Neural cell (in vitro differentiated cells): ENCODE measurements around the gene HOXD3. TPM values are rescaled to one million over a fixed set of nuclear protein-coding genes. Genes with fewer than 3 reads are reported as not detected.

ENCODE experiments used
- H2AFZ ChIP-seq: fragments of 200-600, 300-800 bp; sonication (generic), shearing (Covaris generic); 2 replicates; pipeline ENCODE4 v1.6.0; 2014; ENCODE audit warnings: low read depth, mild to moderate bottlenecking, antibody characterized with exemption, low read length, moderate library complexity
- H3F3A ChIP-seq: fragments of 200-600 bp; shearing (Covaris generic); 2 replicates; pipeline ENCODE4 v1.6.1; 2016; ENCODE audit warnings: mild to moderate bottlenecking, moderate library complexity, mixed read lengths, antibody characterized with exemption, low read length; ENCODE audit not compliant: insufficient read depth, poor library complexity, severe bottlenecking
- H3K27ac ChIP-seq: fragments of 200-600, 300-800 bp; sonication (generic), shearing (Covaris generic); 2 replicates; pipeline ENCODE4 v1.5.1; 2014; ENCODE audit warnings: mild to moderate bottlenecking, low read length, moderate library complexity
- H3K27me3 ChIP-seq: fragments of 300-800, 200-600 bp; sonication (generic), shearing (Covaris generic); 2 replicates; pipeline ENCODE4 v1.6.0; 2014; ENCODE audit warnings: mild to moderate bottlenecking, low read depth, low read length, moderate library complexity; ENCODE audit not compliant: insufficient read depth
- H3K36me3 ChIP-seq: fragments of 300-800, 200-600 bp; sonication (generic), shearing (Covaris generic); 2 replicates; pipeline ENCODE4 v1.5.1; 2014; ENCODE audit warnings: mild to moderate bottlenecking, antibody characterized with exemption, low read length, moderate library complexity; ENCODE audit not compliant: insufficient read depth
- H3K4me2 ChIP-seq: fragments of 300-800, 200-600 bp; sonication (generic), shearing (Covaris generic); 2 replicates; pipeline ENCODE4 v1.6.0; 2014; ENCODE audit warnings: mild to moderate bottlenecking, low read length
- H3K4me3 ChIP-seq: fragments of 300-800, 200-600 bp; sonication (generic), shearing (Covaris generic); 2 replicates; pipeline ENCODE4 v1.5.1; 2014; ENCODE audit warnings: mild to moderate bottlenecking, low read length, moderate library complexity
- H3K79me2 ChIP-seq: fragments of 200-600 bp; shearing (Covaris generic); replicated peaks from 2 replicates; pipeline ENCODE4 v1.6.0; 2014; ENCODE audit warnings: mild to moderate bottlenecking, low read length, moderate library complexity; ENCODE audit not compliant: insufficient read depth
- H3K9ac ChIP-seq: fragments of 300-800, 200-600 bp; sonication (generic), shearing (Covaris generic); 2 replicates; pipeline ENCODE4 v1.6.1; 2016; ENCODE audit warnings: mild to moderate bottlenecking, low read length, mixed read lengths
- H3K9me2 ChIP-seq: fragments of 200-600 bp; shearing (Covaris generic); 2 replicates; pipeline ENCODE4 v1.6.1; 2016; ENCODE audit warnings: mild to moderate bottlenecking, low read length, mixed read lengths; ENCODE audit not compliant: insufficient read depth
- H3K9me3 ChIP-seq: fragments of 200-600, 300-800 bp; sonication (generic), shearing (Covaris generic); 2 replicates; pipeline ENCODE4 v1.6.1; 2016; ENCODE audit warnings: mild to moderate bottlenecking, mixed run types, low read length, moderate library complexity, mixed read lengths
- H4K20me1 ChIP-seq: fragments of 200-600 bp; shearing (Covaris generic); 2 replicates; pipeline ENCODE4 v1.6.1; 2016; ENCODE audit warnings: mild to moderate bottlenecking, mixed run types; ENCODE audit not compliant: insufficient read depth
- CTCF ChIP-seq: fragments of 450-650 bp; IDR thresholded peaks from 2 replicates; pipeline ENCODE4 v1.5.1; 2014; ENCODE audit warnings: antibody characterized with exemption, mild to moderate bottlenecking, moderate library complexity; ENCODE audit not compliant: poor library complexity, severe bottlenecking
- EP300 ChIP-seq: fragments of 450-650 bp; conservative IDR thresholded peaks from 2 replicates; pipeline ENCODE4 v1.6.1; 2014; ENCODE audit warnings: antibody characterized with exemption, mild to moderate bottlenecking, moderate library complexity; ENCODE audit not compliant: poor library complexity, severe bottlenecking
- EZH2 ChIP-seq: fragments of 200-600, 300-800 bp; shearing (Covaris generic), sonication (generic); IDR thresholded peaks from 2 replicates; pipeline ENCODE4 v1.6.1; 2014; ENCODE audit warnings: antibody characterized with exemption, low read length, borderline replicate concordance, mild to moderate bottlenecking; ENCODE audit not compliant: insufficient read depth, poor library complexity, severe bottlenecking
- MXI1 ChIP-seq: fragments of 450-650 bp; conservative IDR thresholded peaks from 2 replicates; pipeline ENCODE4 v1.6.1; 2014; ENCODE audit warnings: antibody characterized with exemption, mild to moderate bottlenecking; ENCODE audit not compliant: poor library complexity, severe bottlenecking
- POLR2AphosphoS5 ChIP-seq: IDR thresholded peaks from 2 replicates; pipeline ENCODE4 v1.6.1; 2012
- RAD21 ChIP-seq: fragments of 450-650 bp; conservative IDR thresholded peaks from 2 replicates; pipeline ENCODE4 v1.6.1; 2014; ENCODE audit warnings: antibody characterized with exemption, mild to moderate bottlenecking, moderate library complexity
- SMC3 ChIP-seq: fragments of 450-650 bp; conservative IDR thresholded peaks from 2 replicates; pipeline ENCODE4 v1.6.1; 2014; ENCODE audit warnings: antibody characterized with exemption, mild to moderate bottlenecking, moderate library complexity; ENCODE audit not compliant: poor library complexity
- TAF1 ChIP-seq: IDR thresholded peaks from 2 replicates; pipeline ENCODE4 v1.6.1; 2012; ENCODE audit warnings: low read depth
- polyA plus RNA-seq: library from polyadenylated mRNA; depleted of rRNA; stranded (reverse); fragments of >200 nt; gene quantifications from 2 replicates; pipeline ENCODE4 v1.2.3, GENCODE V29; 2014
- TF ChIP-seq, protein P1 (sequence below): IDR thresholded peaks from 2 replicates; pipeline ENCODE4 v1.6.1; 2012; ENCODE audit warnings: borderline replicate concordance

HOXD3 gene
- polyA plus RNA-seq, 1 donor from 2014 or later: not detected

DNA sequence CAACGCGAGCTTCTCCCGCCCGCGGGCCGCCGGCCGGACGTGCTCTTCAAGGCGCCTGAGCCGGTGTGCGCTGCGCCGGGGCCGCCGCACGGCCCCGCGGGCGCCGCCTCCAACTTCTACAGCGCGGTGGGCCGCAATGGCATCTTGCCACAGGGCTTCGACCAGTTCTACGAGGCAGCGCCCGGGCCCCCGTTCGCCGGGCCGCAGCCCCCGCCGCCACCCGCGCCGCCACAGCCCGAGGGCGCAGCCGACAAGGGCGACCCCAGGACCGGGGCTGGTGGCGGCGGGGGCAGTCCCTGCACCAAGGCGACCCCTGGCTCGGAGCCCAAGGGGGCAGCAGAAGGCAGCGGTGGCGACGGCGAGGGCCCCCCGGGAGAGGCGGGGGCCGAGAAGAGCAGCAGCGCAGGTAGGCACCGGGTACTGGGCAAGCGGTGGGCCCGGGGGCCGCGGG is 49.4 kb upstream of the HOXD3 start (continued):
- TF ChIP-seq RAD21 (no peak), MXI1 (no peak)

DNA sequence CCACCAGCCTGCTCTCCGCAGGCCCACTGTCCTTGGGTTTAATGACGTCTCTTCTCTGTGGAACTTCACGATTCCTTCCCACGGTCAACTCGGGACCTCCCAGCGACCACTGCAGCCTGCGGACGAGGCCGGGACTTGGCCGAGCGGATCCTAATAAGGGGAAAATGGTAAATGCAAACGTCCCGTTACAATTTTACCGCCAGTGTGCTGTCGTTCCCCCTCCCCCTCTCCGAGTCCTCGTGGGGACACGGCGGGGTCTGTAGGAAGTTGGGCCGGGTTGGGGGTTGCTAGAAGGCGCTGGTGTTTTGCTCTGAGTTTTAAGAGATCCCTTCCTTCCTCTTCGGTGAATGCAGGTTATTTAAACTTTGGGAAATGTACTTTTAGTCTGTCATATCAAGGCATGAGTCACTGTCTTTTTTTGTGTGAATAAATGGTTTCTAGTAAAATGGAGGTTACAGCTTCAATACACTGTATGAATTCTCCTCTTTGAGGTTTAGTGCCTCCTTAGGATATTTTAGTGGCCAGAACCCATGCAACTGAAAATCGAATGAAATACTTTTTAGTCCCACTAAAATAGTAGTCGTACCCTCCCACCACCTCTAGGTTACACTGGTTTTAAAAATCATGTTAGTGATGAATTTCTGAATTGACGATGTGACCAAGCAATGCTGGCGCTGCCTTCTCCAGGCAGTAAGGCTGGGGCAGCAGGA is 47.8 kb upstream of the HOXD3 start:
- TF ChIP-seq RAD21: no peak
- no peak for TF ChIP-seq EP300
- no peak for TF ChIP-seq SMC3
- TF ChIP-seq, protein P1, sequence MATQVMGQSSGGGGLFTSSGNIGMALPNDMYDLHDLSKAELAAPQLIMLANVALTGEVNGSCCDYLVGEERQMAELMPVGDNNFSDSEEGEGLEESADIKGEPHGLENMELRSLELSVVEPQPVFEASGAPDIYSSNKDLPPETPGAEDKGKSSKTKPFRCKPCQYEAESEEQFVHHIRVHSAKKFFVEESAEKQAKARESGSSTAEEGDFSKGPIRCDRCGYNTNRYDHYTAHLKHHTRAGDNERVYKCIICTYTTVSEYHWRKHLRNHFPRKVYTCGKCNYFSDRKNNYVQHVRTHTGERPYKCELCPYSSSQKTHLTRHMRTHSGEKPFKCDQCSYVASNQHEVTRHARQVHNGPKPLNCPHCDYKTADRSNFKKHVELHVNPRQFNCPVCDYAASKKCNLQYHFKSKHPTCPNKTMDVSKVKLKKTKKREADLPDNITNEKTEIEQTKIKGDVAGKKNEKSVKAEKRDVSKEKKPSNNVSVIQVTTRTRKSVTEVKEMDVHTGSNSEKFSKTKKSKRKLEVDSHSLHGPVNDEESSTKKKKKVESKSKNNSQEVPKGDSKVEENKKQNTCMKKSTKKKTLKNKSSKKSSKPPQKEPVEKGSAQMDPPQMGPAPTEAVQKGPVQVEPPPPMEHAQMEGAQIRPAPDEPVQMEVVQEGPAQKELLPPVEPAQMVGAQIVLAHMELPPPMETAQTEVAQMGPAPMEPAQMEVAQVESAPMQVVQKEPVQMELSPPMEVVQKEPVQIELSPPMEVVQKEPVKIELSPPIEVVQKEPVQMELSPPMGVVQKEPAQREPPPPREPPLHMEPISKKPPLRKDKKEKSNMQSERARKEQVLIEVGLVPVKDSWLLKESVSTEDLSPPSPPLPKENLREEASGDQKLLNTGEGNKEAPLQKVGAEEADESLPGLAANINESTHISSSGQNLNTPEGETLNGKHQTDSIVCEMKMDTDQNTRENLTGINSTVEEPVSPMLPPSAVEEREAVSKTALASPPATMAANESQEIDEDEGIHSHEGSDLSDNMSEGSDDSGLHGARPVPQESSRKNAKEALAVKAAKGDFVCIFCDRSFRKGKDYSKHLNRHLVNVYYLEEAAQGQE: no peak
- no peak for TF ChIP-seq MXI1
- no peak for TF ChIP-seq TAF1
- no peak for TF ChIP-seq CTCF
- TF ChIP-seq POLR2AphosphoS5: no peak
- TF ChIP-seq EZH2: no peak

DNA sequence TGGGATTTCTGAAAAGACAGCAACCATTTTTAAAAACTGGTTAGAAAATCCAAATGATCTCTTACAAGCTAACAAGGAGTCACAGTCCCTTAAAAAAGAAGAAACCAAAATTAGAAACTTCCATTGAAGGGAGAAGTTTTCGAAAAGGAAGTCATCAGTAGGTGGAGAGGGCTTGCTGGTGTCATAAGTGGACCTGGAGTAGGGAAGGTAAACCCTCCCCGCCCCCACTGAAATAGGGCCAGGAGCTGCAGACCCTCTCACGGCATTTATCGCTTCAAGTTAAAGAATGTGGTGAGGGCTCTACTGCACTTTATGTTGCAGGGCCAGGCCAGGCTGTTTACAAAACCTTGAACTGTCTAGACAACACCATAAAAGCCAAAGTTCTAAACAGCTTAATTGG is 47.2 kb upstream of the HOXD3 start:
- no peaks in the 10 kb centered on the region for H4K20me1 ChIP-seq
- no peaks in the 10 kb centered on the region for H3K36me3 ChIP-seq
- H3K9ac ChIP-seq: no peak overlapping the region
- H3K27ac ChIP-seq: no peak overlapping the region
- H3K4me2 ChIP-seq: no peak overlapping the region
- H3K27me3 ChIP-seq: peaks cover 96% of the 10 kb centered on the region
- TF ChIP-seq SMC3 (no peak), MXI1 (no peak), TAF1 (no peak), RAD21 (no peak), CTCF (no peak), POLR2AphosphoS5 (no peak), EZH2 (no peak)
- TF ChIP-seq, protein P1: no peak
- peaks cover 10% of the 10 kb centered on the region for H3K9me3 ChIP-seq
- no peaks in the 10 kb centered on the region for H3K9me2 ChIP-seq
- H3K4me3 ChIP-seq: no peak overlapping the region
- no peak overlapping the region for H2AFZ ChIP-seq
- H3F3A ChIP-seq: no peaks in the 10 kb centered on the region
- H3K79me2 ChIP-seq: no peaks in the 10 kb centered on the region

More for the DNA sequence above, 47.8 kb upstream of the HOXD3 start:
- Histone ChIP-seq H3K4me3 (no peak overlapping the region), H3K9me3 (peaks cover 10% of the 10 kb centered on the region), H3K9ac (no peak overlapping the region), H3K79me2 (no peaks in the 10 kb centered on the region), H3K27me3 (peaks cover 96% of the 10 kb centered on the region), H3F3A (no peaks in the 10 kb centered on the region), H3K4me2 (no peak overlapping the region), H3K9me2 (no peaks in the 10 kb centered on the region), H4K20me1 (no peaks in the 10 kb centered on the region), H2AFZ (no peak overlapping the region), H3K36me3 (no peaks in the 10 kb centered on the region), H3K27ac (no peak overlapping the region)
